Measurements from ENCODE around the gene CNKSR3.

Gene CNKSR3

GRCh38 chr6:154448448-154449096 lies 61.9 kb downstream of the CNKSR3 start:
- DNase-seq = no peak

GRCh38 chr6:154447954-154448353 lies 62.5 kb downstream of the CNKSR3 start:
- no peak for DNase-seq

GRCh38 chr6:154446984-154447383 lies 63.5 kb downstream of the CNKSR3 start:
- no peak for DNase-seq

GRCh38 chr6:154445417-154445816 lies 65.1 kb downstream of the CNKSR3 start:
- no peak for DNase-seq

- no peak for DNase-seq
Observed at GRCh38 chr6:154441995-154442310, 68.5 kb downstream of the CNKSR3 start.

GRCh38 chr6:154440422-154441043 lies 70.0 kb downstream of the CNKSR3 start:
- no peak for DNase-seq

GRCh38 chr6:154440022-154440421 lies 70.5 kb downstream of the CNKSR3 start:
- no peak for DNase-seq

GRCh38 chr6:154438882-154439415 lies 71.5 kb downstream of the CNKSR3 start:
- no peak for DNase-seq

- no peak for DNase-seq
Observed at GRCh38 chr6:154435400-154435945, 75.0 kb downstream of the CNKSR3 start.

GRCh38 chr6:154434662-154435061 lies 75.8 kb downstream of the CNKSR3 start:
- no peak for DNase-seq

- no peak for DNase-seq
Observed at GRCh38 chr6:154433477-154434241, 76.8 kb downstream of the CNKSR3 start.

GRCh38 chr6:154432533-154433476 lies 77.7 kb downstream of the CNKSR3 start:
- no peak for DNase-seq

GRCh38 chr6:154430481-154430919 lies 80.0 kb downstream of the CNKSR3 start:
- no peak for DNase-seq

GRCh38 chr6:154429711-154430110 lies 80.8 kb downstream of the CNKSR3 start:
- DNase-seq = no peak

- no peak for DNase-seq
Observed at GRCh38 chr6:154428897-154429296, 81.6 kb downstream of the CNKSR3 start.

GRCh38 chr6:154427446-154427845 lies 83.0 kb downstream of the CNKSR3 start:
- no peak for DNase-seq

GRCh38 chr6:154426997-154427396 lies 83.5 kb downstream of the CNKSR3 start:
- no peak for DNase-seq

GRCh38 chr6:154425034-154425433 lies 85.5 kb downstream of the CNKSR3 start:
- no peak for DNase-seq

GRCh38 chr6:154414021-154414813 lies 96.3 kb downstream of the CNKSR3 start:
- no peak for DNase-seq

- no peak for DNase-seq
Observed at GRCh38 chr6:154412106-154412820, 98.2 kb downstream of the CNKSR3 start.

GRCh38 chr6:154411076-154411475 lies 99.4 kb downstream of the CNKSR3 start:
- no peak for DNase-seq
